Mesenchymal stem cell (in vitro differentiated cells and primary cell): Measurements from ENCODE around the gene CSNK1G1.
"Not testable (repeated sequence)": the region's sequence is repeated elsewhere in the genome, so short reads cannot be mapped to it uniquely, and the experiment has no call there.

Experiments used
- DNase-seq: peaks from one replicate; pipeline ENCODE4 v3.0.0-alpha.2; 2013
- H2AFZ ChIP-seq: one replicate; pipeline ENCODE4 v1.6.1; 2013; ENCODE audit warnings: low read depth, mild to moderate bottlenecking, control low read depth, inconsistent platforms, low read length, moderate library complexity
- H2AK5ac ChIP-seq: 2 replicates; pipeline ENCODE4 v1.6.1; 2013; ENCODE audit warnings: low read length, moderate library complexity, mild to moderate bottlenecking, inconsistent platforms; ENCODE audit not compliant: severe bottlenecking
- H2BK120ac ChIP-seq: one replicate; pipeline ENCODE4 v1.6.1; 2013; ENCODE audit warnings: low read depth, mild to moderate bottlenecking, inconsistent platforms, low read length, moderate library complexity
- H2BK12ac ChIP-seq, 2 experiments: one replicate each; pipeline ENCODE4 v1.6.1; 2013; ENCODE audit warnings: inconsistent platforms in 2 of 2, low read length in 2 of 2, mild to moderate bottlenecking in 2 of 2, moderate library complexity in 2 of 2, control low read depth in 1 of 2
- H2BK15ac ChIP-seq: one replicate; pipeline ENCODE4 v1.6.1; 2013; ENCODE audit warnings: mild to moderate bottlenecking, low read depth, inconsistent platforms; ENCODE audit not compliant: poor library complexity, severe bottlenecking
- H2BK5ac ChIP-seq: 2 replicates; pipeline ENCODE4 v1.6.1; 2013; ENCODE audit warnings: low read depth, mild to moderate bottlenecking, low read length, control low read depth, inconsistent platforms; ENCODE audit not compliant: poor library complexity, severe bottlenecking
- H3K14ac ChIP-seq, 2 experiments: one replicate each; pipeline ENCODE4 v1.6.1; 2013; ENCODE audit warnings: inconsistent platforms in 2 of 2, low read length in 2 of 2, control low read depth in 1 of 2, mild to moderate bottlenecking in 1 of 2, moderate library complexity in 1 of 2
- H3K18ac ChIP-seq, 2 experiments: one replicate each; pipeline ENCODE4 v1.6.1; 2013; ENCODE audit warnings: inconsistent platforms in 2 of 2, low read length in 2 of 2, control low read depth in 1 of 2, low read depth in 1 of 2, mild to moderate bottlenecking in 1 of 2
- H3K23ac ChIP-seq, 2 experiments: one replicate each; pipeline ENCODE4 v1.6.1; 2013; ENCODE audit warnings: inconsistent platforms in 2 of 2, low read length in 2 of 2, mild to moderate bottlenecking in 2 of 2, moderate library complexity in 2 of 2, control low read depth in 1 of 2
- H3K27ac ChIP-seq: 2 replicates; pipeline ENCODE4 v1.5.1; 2013; ENCODE audit warnings: mild to moderate bottlenecking, moderate library complexity, low read length, control low read depth, inconsistent platforms; ENCODE audit not compliant: poor library complexity, severe bottlenecking
- H3K27me3 ChIP-seq, 2 experiments: 2 replicates each; pipeline versions ENCODE4 v1.6.1 to v1.7.0; 2013; ENCODE audit warnings: low read length in 2 of 2, mild to moderate bottlenecking in 2 of 2, moderate library complexity in 2 of 2, control low read depth in 1 of 2, inconsistent platforms in 1 of 2; ENCODE audit not compliant: control insufficient read depth in 1 of 2, insufficient read depth in 1 of 2
- H3K36me3 ChIP-seq, 2 experiments: 2 replicates each; pipeline versions ENCODE4 v1.6.1 to v1.7.0; 2013; ENCODE audit warnings: low read length in 2 of 2, control low read depth in 1 of 2, inconsistent platforms in 1 of 2, low read depth in 1 of 2, mild to moderate bottlenecking in 1 of 2; ENCODE audit not compliant: insufficient read depth in 2 of 2, control insufficient read depth in 1 of 2
- H3K4ac ChIP-seq, 2 experiments: one replicate each; pipeline ENCODE4 v1.6.1; 2013; ENCODE audit warnings: inconsistent platforms in 2 of 2, low read length in 2 of 2, mild to moderate bottlenecking in 2 of 2, moderate library complexity in 2 of 2, control low read depth in 1 of 2, low read depth in 1 of 2
- H3K4me1 ChIP-seq: 2 replicates; pipeline ENCODE4 v1.6.1; 2013; ENCODE audit warnings: low read depth, low read length, control low read depth; ENCODE audit not compliant: control insufficient read depth, insufficient read depth
- H3K4me2 ChIP-seq: 2 replicates; pipeline ENCODE4 v1.6.1; 2013; ENCODE audit warnings: low read length, mild to moderate bottlenecking, inconsistent platforms; ENCODE audit not compliant: poor library complexity, severe bottlenecking
- H3K4me3 ChIP-seq, 2 experiments: 2 replicates each; pipeline versions ENCODE4 v1.5.1 to v1.7.0; 2013; ENCODE audit warnings: low read length in 2 of 2, mild to moderate bottlenecking in 2 of 2, control low read depth in 1 of 2, low read depth in 1 of 2; ENCODE audit not compliant: insufficient read depth in 1 of 2
- H3K79me1 ChIP-seq: replicated peaks from 2 replicates; pipeline ENCODE4 v1.6.1; 2013; ENCODE audit warnings: mild to moderate bottlenecking, control low read depth, low read length, inconsistent platforms; ENCODE audit not compliant: poor library complexity, severe bottlenecking
- H3K9ac ChIP-seq: 2 replicates; pipeline ENCODE4 v1.7.0; 2013; ENCODE audit warnings: mild to moderate bottlenecking, low read length, moderate library complexity
- H3K9me3 ChIP-seq: 2 replicates; pipeline ENCODE4 v1.7.0; 2013; ENCODE audit warnings: mild to moderate bottlenecking, low read length; ENCODE audit not compliant: control insufficient read depth
- H4K8ac ChIP-seq: one replicate; pipeline ENCODE4 v1.6.1; 2013; ENCODE audit warnings: inconsistent platforms, mild to moderate bottlenecking, low read length, moderate library complexity
- H4K91ac ChIP-seq: one replicate; pipeline ENCODE4 v1.6.1; 2013; ENCODE audit warnings: mild to moderate bottlenecking, low read length, inconsistent platforms
- WGBS: methylation state at CpG from one replicate; pipeline ENCODE4 v1.1.7; 2013; ENCODE audit warnings: mixed read lengths; 5-methylcytosine and 5-hydroxymethylcytosine counted together

Gene CSNK1G1

GRCh38 chr15:64217429-64217750 is 138.6 kb downstream of the CSNK1G1 start:
- H2BK15ac ChIP-seq, H4K91ac ChIP-seq, H2BK5ac ChIP-seq, H3K9ac ChIP-seq, H3K14ac ChIP-seq, H3K4me1 ChIP-seq, H2AK5ac ChIP-seq, H3K23ac ChIP-seq, H3K4me3 ChIP-seq, H2BK120ac ChIP-seq, H3K27ac ChIP-seq, DNase-seq, H3K18ac ChIP-seq, H3K27me3 ChIP-seq, H2BK12ac ChIP-seq, H3K4ac ChIP-seq, H2AFZ ChIP-seq, H3K9me3 ChIP-seq, H4K8ac ChIP-seq, H3K4me2 ChIP-seq: not testable (repeated sequence)
- peaks cover 25% of the 10 kb centered on the region for H3K79me1 ChIP-seq
- WGBS: 99% methylated on average over 5 of the region's 5 CpGs
- H3K36me3 ChIP-seq: peaks cover 0 to 26% of the 10 kb centered on the region in 2 experiments

GRCh38 chr15:64216730-64217428 is 139.1 kb downstream of the CSNK1G1 start:
- no peak overlapping the region for H4K8ac ChIP-seq
- H2BK120ac ChIP-seq: no peak overlapping the region
- no peak overlapping the region for H3K14ac ChIP-seq
- H4K91ac ChIP-seq: no peak overlapping the region
- H2BK12ac ChIP-seq: no peak overlapping the region
- H3K18ac ChIP-seq: no peak overlapping the region
- H3K9ac ChIP-seq: no peak overlapping the region
- WGBS: 87% methylated on average over 2 of the region's 2 CpGs
- no peak overlapping the region for H2AFZ ChIP-seq
- peaks cover 0 to 32% of the 10 kb centered on the region in 2 experiments for H3K36me3 ChIP-seq
- H3K4me3 ChIP-seq: no peak overlapping the region
- H3K9me3 ChIP-seq: no peaks in the 10 kb centered on the region
- H2BK15ac ChIP-seq: no peak overlapping the region
- H3K27ac ChIP-seq: no peak overlapping the region
- H3K4me2 ChIP-seq: no peak overlapping the region
- H2AK5ac ChIP-seq: no peak overlapping the region
- H3K27me3 ChIP-seq: no peaks in the 10 kb centered on the region
- no peak overlapping the region for H2BK5ac ChIP-seq
- no peak overlapping the region for H3K23ac ChIP-seq
- H3K79me1 ChIP-seq: peaks cover 25% of the 10 kb centered on the region
- H3K4ac ChIP-seq: no peak overlapping the region
- H3K4me1 ChIP-seq: no peaks in the 10 kb centered on the region
- DNase-seq: no peak

DNA sequence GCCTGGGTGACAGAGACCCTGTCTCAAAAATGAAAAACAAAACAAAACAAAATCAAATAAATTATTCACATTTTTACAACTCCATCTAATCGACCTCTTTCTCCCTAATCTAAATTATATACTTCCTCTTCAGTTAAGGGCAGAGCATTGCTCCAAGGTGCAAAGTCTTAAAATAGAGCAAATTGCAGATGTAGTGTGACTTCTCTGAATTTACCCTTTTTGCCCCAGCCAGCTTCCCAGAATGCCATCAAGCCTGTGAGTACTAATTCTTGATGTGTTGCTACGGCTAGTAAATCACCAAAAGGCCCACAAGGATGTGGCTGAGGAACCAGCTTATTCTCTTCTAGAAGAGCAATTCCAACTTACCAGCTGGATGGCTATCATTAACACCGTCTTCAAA is 139.8 kb downstream of the CSNK1G1 start:
- no peak overlapping the region for H3K27ac ChIP-seq
- 100% methylated on average over 3 of the region's 3 CpGs for WGBS

GRCh38 chr15:64213646-64214045 is 142.3 kb downstream of the CSNK1G1 start:
- Histone ChIP-seq H3K4me1 (no peaks in the 10 kb centered on the region), H3K79me1 (peaks cover 22% of the 10 kb centered on the region), H4K8ac (no peak overlapping the region), H3K14ac (no peak overlapping the region), H3K36me3 (peaks cover 2 to 40% of the 10 kb centered on the region in 2 experiments), H3K4me2 (no peak overlapping the region), H3K27ac (no peak overlapping the region), H3K9me3 (no peaks in the 10 kb centered on the region), H3K4me3 (no peak overlapping the region), H3K18ac (no peak overlapping the region), H3K4ac (no peak overlapping the region), H2AFZ (no peak overlapping the region), H2AK5ac (no peak overlapping the region), H4K91ac (no peak overlapping the region), H3K27me3 (no peaks in the 10 kb centered on the region), H2BK12ac (no peak overlapping the region), H2BK15ac (no peak overlapping the region), H3K23ac (no peak overlapping the region), H3K9ac (no peak overlapping the region), H2BK5ac (no peak overlapping the region), H2BK120ac (no peak overlapping the region)
- 99% methylated on average over 3 of the region's 3 CpGs for WGBS
- no peak for DNase-seq

More for the DNA sequence above, 139.8 kb downstream of the CSNK1G1 start:
- no peak overlapping the region for H3K4me2 ChIP-seq
- no peak overlapping the region for H3K18ac ChIP-seq
- H3K9ac ChIP-seq: no peak overlapping the region
- H4K91ac ChIP-seq: no peak overlapping the region
- no peak overlapping the region for H3K23ac ChIP-seq
- no peak overlapping the region for H2BK5ac ChIP-seq
- no peak overlapping the region for H2BK12ac ChIP-seq
- no peak overlapping the region for H3K4me3 ChIP-seq
- DNase-seq: no peak
- no peak overlapping the region for H2AK5ac ChIP-seq
- H2AFZ ChIP-seq: no peak overlapping the region
- no peaks in the 10 kb centered on the region for H3K27me3 ChIP-seq
- H2BK120ac ChIP-seq: no peak overlapping the region
- H3K36me3 ChIP-seq: peaks cover 0 to 38% of the 10 kb centered on the region in 2 experiments
- no peak overlapping the region for H3K14ac ChIP-seq
- H3K4me1 ChIP-seq: no peaks in the 10 kb centered on the region
- no peak overlapping the region for H3K4ac ChIP-seq
- H2BK15ac ChIP-seq: no peak overlapping the region
- no peaks in the 10 kb centered on the region for H3K9me3 ChIP-seq
- H4K8ac ChIP-seq: no peak overlapping the region
- H3K79me1 ChIP-seq: peaks cover 22% of the 10 kb centered on the region
